Panc1 (cell line): Measurements from ENCODE around the gene LTO1.

Experiments used
- SIN3A ChIP-seq: IDR thresholded peaks from 2 replicates; pipeline ENCODE4 v1.6.1; 2012; ENCODE audit warnings: low read depth, mild to moderate bottlenecking, low read length, moderate library complexity, borderline replicate concordance; ENCODE audit not compliant: insufficient read depth
- TF ChIP-seq, protein P1 (sequence below): fragments of 450-650 bp; IDR thresholded peaks from 2 replicates; pipeline ENCODE4 v1.5.1; 2017; ENCODE audit warnings: mild to moderate bottlenecking

DNA sequence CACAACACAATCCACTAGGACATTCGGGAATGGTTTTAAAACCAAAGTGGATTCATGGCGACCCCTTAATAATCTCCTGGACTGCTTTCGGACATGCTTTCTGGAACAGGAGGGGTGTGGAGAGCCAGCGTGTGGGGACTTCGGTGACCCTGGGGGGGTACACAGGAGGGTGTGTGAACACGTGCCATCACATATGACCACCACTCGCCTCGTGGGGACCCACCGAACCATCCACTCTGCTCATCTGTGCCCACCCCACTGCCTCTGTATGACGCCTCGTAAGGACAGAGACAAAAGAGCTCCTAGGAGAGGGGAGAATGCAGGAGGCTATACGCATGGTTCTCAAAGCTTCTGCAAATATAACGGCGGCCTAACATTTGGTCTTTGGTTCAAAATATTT, 8.9 kb downstream of the LTO1 start:
- TF ChIP-seq SIN3A, result no peak
- TF ChIP-seq, protein P1, sequence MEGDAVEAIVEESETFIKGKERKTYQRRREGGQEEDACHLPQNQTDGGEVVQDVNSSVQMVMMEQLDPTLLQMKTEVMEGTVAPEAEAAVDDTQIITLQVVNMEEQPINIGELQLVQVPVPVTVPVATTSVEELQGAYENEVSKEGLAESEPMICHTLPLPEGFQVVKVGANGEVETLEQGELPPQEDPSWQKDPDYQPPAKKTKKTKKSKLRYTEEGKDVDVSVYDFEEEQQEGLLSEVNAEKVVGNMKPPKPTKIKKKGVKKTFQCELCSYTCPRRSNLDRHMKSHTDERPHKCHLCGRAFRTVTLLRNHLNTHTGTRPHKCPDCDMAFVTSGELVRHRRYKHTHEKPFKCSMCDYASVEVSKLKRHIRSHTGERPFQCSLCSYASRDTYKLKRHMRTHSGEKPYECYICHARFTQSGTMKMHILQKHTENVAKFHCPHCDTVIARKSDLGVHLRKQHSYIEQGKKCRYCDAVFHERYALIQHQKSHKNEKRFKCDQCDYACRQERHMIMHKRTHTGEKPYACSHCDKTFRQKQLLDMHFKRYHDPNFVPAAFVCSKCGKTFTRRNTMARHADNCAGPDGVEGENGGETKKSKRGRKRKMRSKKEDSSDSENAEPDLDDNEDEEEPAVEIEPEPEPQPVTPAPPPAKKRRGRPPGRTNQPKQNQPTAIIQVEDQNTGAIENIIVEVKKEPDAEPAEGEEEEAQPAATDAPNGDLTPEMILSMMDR, result no peak
